Gastrocnemius medialis (tissue), 4 donors: ENCODE measurements around the gene VEGFA.

Source experiments
- POLR2A ChIP-seq, 2 donors: fragments of 450-650 bp; IDR thresholded peaks; one replicate each; pipeline ENCODE4 v1.6.1; 2017; ENCODE audit warnings: antibody characterized with exemption in 2 of 2, mild to moderate bottlenecking in 2 of 2, moderate library complexity in 2 of 2
- TF ChIP-seq, protein P1 (sequence below), 5 experiments: fragments of 450-650 bp in 3 of 5; fragments of 200-600 bp in 2 of 5; sonication (generic) in 2 of 5; IDR thresholded peaks in 4 of 5; conservative IDR thresholded peaks in 1 of 5; 1 replicate in 4 of 5; 2 replicates in 1 of 5; pipeline ENCODE4 v1.5.1; 2016 to 2019; ENCODE audit warnings: antibody characterized with exemption in 5 of 5, mild to moderate bottlenecking in 3 of 5, moderate library complexity in 3 of 5

- no peak for TF ChIP-seq POLR2A (IDR thresholded peaks at IDR 0.05)
- TF ChIP-seq, protein P1, sequence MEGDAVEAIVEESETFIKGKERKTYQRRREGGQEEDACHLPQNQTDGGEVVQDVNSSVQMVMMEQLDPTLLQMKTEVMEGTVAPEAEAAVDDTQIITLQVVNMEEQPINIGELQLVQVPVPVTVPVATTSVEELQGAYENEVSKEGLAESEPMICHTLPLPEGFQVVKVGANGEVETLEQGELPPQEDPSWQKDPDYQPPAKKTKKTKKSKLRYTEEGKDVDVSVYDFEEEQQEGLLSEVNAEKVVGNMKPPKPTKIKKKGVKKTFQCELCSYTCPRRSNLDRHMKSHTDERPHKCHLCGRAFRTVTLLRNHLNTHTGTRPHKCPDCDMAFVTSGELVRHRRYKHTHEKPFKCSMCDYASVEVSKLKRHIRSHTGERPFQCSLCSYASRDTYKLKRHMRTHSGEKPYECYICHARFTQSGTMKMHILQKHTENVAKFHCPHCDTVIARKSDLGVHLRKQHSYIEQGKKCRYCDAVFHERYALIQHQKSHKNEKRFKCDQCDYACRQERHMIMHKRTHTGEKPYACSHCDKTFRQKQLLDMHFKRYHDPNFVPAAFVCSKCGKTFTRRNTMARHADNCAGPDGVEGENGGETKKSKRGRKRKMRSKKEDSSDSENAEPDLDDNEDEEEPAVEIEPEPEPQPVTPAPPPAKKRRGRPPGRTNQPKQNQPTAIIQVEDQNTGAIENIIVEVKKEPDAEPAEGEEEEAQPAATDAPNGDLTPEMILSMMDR (IDR thresholded peaks at IDR 0.05 in 4 of 5, conservative IDR thresholded peaks at IDR 0.05 in 1 of 5) = no peak
These were observed 58.7 kb downstream of the VEGFA start for GRCh38 chr6:43828711-43829110.
